AG10803 (cell line): ENCODE measurements around the gene CAMKK2.
"Not testable (repeated sequence)": the region's sequence is repeated elsewhere in the genome, so short reads cannot be mapped to it uniquely, and the experiment has no call there.

Experiments used
- DNase-seq: peaks from one replicate; pipeline ENCODE4 v3.0.0; 2010; ENCODE audit warnings: low read depth
- H3K4me3 ChIP-seq: 2 replicates; pipeline ENCODE4 v1.5.1; 2011; ENCODE audit warnings: mild to moderate bottlenecking, low read length, control low read depth
- CTCF ChIP-seq: conservative IDR thresholded peaks from 2 replicates; pipeline ENCODE4 v1.5.1; 2011; ENCODE audit warnings: mild to moderate bottlenecking, low read length, control low read depth, inconsistent platforms

Gene CAMKK2

GRCh38 chr12:121232163-121232562 is 64.3 kb downstream of the CAMKK2 start:
- no peak for TF ChIP-seq CTCF
- DNase-seq, result no peak

DNA sequence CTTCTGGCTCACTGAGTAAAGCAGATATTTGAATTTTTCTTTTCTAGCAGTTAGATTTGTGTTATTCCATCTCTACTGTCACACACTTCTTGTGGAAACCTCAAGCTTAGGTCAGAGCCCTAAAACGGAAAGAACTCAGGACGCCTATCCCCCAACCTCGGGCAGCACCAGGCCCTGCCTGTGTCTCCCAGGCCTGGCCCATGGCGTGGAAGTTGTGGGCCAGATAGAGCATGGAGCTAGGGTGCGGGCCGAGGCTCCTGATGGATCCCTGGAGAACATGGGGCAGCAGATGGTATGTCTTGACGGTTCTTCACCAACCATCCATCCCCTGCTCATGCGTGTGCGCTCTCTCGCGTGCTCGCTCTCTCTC is 66.0 kb downstream of the CAMKK2 start:
- no peak for TF ChIP-seq CTCF
- no peak overlapping the region for H3K4me3 ChIP-seq
- no peak for DNase-seq

More at GRCh38 chr12:121232163-121232562, 64.3 kb downstream of the CAMKK2 start:
- H3K4me3 ChIP-seq, result no peak overlapping the region

DNA sequence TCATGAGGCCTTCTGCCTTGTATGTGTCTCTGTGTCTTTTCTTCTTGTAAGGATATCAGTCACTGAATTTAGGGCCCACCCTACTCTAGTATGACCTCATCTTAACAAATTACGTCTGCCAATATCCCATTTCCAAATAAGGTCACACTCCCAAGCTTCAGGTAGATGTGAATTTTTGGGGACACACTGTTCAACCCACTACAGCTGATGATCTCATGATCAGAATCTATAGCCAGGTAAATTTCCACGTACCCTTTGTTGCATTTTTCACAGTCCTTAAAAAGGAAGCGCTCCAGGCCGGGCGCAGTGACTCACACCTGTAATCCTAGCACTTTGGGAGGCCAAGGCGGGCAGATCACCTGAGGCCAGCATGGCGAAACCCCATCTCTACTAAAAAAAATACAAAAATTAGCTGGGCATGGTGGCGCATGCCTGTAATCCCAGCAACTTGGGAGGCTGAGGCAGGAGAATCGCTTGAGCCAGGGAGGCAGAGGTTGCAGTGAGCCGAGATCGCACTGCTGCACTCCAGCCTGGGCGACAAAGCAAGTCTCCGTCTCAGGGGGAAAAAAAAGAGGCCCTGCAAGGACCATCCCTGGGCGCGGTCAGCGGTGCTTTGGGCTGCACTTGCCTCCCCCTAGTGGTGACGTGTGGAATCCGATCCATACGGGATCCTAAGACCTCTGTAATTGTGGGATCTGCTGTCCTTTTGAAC is 66.5 kb downstream of the CAMKK2 start:
- not testable (repeated sequence) for H3K4me3 ChIP-seq
- DNase-seq, result peak; percentile 68
- TF ChIP-seq CTCF, result peak; percentile 86

GRCh38 chr12:121228919-121229665 is 67.4 kb downstream of the CAMKK2 start:
- no peak for TF ChIP-seq CTCF
- H3K4me3 ChIP-seq, result no peak overlapping the region

DNA sequence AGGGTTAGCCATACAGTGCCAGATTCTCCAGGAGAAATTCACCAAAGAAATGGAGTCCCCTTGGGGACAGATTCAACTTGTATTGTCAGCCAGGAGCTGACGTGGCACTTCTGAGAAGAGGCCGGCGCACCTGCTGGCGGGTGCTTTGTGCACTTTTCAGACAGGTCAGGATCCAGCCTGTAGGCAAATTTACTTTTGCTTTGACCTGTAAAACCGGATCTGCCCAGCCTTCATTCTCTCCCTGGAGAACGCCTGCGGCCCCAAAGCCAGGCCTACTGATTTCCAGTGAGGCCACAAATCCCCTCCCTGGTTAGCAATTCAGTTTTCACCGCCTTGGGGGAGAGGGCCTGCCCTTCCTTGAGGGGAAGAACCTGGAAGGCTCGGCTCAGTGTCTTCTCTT is 69.2 kb downstream of the CAMKK2 start:
- no peak overlapping the region for H3K4me3 ChIP-seq
- TF ChIP-seq CTCF, result no peak
- no peak for DNase-seq

More at GRCh38 chr12:121228919-121229665, 67.4 kb downstream of the CAMKK2 start:
- DNase-seq, result no peak

DNA sequence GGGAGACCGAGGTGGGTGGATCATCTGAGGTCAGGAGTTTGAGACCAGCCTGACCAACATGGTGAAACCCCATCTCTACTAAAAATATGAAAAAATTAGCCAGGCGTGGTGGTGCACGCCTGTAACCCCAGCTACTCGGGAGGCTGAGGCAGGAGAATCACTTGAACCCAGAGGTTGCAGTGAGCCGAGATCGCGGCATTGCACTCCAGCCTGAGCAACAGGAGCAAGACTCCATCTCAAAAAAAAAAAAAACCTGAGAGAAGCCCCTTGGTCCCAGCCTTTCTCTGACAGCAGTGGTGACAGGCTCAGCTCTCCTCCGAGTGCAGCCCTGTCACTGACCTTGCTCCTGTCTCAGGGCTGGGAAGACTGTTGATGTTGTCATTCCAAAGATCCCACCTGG is 69.6 kb downstream of the CAMKK2 start:
- not testable (repeated sequence) for H3K4me3 ChIP-seq, DNase-seq

- TF ChIP-seq CTCF, result no peak
- no peak for DNase-seq
- no peak overlapping the region for H3K4me3 ChIP-seq
These were observed 70.1 kb downstream of the CAMKK2 start for GRCh38 chr12:121226399-121226798.
